Breast epithelium (tissue), 3 donors: ENCODE results near the gene CHMP3.

Source experiments
- POLR2A ChIP-seq: fragments of 450-650 bp; IDR thresholded peaks from one replicate; pipeline ENCODE4 v1.6.1; 2016; ENCODE audit warnings: antibody characterized with exemption, mild to moderate bottlenecking, moderate library complexity
- POLR2AphosphoS5 ChIP-seq, 3 donors: sonication (generic); formaldehyde crosslinking; IDR thresholded peaks; one replicate each; pipeline ENCODE4 v1.6.1; 2017; ENCODE audit warnings: antibody characterized with exemption in 3 of 3
- TF ChIP-seq, protein P1 (sequence below), 3 donors: fragments of 450-650 bp; IDR thresholded peaks; one replicate each; pipeline ENCODE4 v1.5.1; 2016 to 2017; ENCODE audit warnings: antibody characterized with exemption in 3 of 3, mild to moderate bottlenecking in 3 of 3, moderate library complexity in 3 of 3

DNA sequence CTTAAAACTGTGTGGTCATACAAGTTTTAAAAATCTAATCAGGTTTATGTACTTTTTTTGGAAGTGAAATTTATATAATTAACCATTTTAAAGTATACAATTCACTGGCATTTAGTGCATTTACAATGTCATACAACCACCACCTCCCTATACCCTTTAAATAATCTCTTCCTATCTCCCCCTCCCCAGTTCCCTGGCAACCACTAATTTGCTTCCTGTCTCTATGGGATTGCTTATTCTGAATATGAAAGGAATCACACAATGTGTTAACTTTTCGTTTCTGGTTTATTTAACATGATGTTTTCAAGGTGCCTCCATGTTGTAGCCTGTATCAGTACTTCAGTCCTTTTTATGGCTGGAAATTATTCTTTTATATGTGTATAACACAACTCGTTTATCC, 19.4 kb downstream of the CHMP3 start:
- TF ChIP-seq, protein P1, sequence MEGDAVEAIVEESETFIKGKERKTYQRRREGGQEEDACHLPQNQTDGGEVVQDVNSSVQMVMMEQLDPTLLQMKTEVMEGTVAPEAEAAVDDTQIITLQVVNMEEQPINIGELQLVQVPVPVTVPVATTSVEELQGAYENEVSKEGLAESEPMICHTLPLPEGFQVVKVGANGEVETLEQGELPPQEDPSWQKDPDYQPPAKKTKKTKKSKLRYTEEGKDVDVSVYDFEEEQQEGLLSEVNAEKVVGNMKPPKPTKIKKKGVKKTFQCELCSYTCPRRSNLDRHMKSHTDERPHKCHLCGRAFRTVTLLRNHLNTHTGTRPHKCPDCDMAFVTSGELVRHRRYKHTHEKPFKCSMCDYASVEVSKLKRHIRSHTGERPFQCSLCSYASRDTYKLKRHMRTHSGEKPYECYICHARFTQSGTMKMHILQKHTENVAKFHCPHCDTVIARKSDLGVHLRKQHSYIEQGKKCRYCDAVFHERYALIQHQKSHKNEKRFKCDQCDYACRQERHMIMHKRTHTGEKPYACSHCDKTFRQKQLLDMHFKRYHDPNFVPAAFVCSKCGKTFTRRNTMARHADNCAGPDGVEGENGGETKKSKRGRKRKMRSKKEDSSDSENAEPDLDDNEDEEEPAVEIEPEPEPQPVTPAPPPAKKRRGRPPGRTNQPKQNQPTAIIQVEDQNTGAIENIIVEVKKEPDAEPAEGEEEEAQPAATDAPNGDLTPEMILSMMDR (IDR thresholded peaks at IDR 0.05), result no peak
- TF ChIP-seq POLR2A (no peak), POLR2AphosphoS5 (IDR thresholded peaks at IDR 0.05) (no peak)
